ENCODE results near the gene PHYKPL.

The PHYKPL gene

GRCh38 chr5:178180141-178180863 is 52.3 kb downstream of the PHYKPL start:
- DNase-seq = no peak

GRCh38 chr5:178177569-178177968 is 55.0 kb downstream of the PHYKPL start:
- no peak for DNase-seq

- DNase-seq = no peak
These were observed 55.8 kb downstream of the PHYKPL start for GRCh38 chr5:178176791-178177190.

- DNase-seq = no peak
These were observed 58.1 kb downstream of the PHYKPL start for GRCh38 chr5:178174456-178174855.

- DNase-seq = no peak
These were observed 62.1 kb downstream of the PHYKPL start for GRCh38 chr5:178170455-178170854.

- DNase-seq = no peak
These were observed 67.0 kb downstream of the PHYKPL start for GRCh38 chr5:178165581-178165980.

GRCh38 chr5:178163772-178164735 is 68.5 kb downstream of the PHYKPL start:
- peak; percentile 95 for DNase-seq

- DNase-seq = no peak
These were observed 70.1 kb downstream of the PHYKPL start for GRCh38 chr5:178162481-178162880.

- no peak for DNase-seq
These were observed 72.4 kb downstream of the PHYKPL start for GRCh38 chr5:178160176-178160575.
